GM18861 (cell line): Measurements from ENCODE around the gene FAM43B.
A peak's percentile ranks its signal among the peaks of the same experiment; 100 is the strongest.
"Not testable (repeated sequence)": the region's sequence is repeated elsewhere in the genome, so short reads cannot be mapped to it uniquely, and the experiment has no call there.

Source experiments
- ATAC-seq: cut with Tn5 transposase; IDR thresholded peaks from one replicate; pipeline ENCODE4 v1.9.1; 2021; ENCODE audit not compliant: unreplicated experiment

Gene FAM43B, protein sequence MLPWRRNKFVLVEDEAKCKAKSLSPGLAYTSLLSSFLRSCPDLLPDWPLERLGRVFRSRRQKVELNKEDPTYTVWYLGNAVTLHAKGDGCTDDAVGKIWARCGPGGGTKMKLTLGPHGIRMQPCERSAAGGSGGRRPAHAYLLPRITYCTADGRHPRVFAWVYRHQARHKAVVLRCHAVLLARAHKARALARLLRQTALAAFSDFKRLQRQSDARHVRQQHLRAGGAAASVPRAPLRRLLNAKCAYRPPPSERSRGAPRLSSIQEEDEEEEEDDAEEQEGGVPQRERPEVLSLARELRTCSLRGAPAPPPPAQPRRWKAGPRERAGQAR

DNA sequence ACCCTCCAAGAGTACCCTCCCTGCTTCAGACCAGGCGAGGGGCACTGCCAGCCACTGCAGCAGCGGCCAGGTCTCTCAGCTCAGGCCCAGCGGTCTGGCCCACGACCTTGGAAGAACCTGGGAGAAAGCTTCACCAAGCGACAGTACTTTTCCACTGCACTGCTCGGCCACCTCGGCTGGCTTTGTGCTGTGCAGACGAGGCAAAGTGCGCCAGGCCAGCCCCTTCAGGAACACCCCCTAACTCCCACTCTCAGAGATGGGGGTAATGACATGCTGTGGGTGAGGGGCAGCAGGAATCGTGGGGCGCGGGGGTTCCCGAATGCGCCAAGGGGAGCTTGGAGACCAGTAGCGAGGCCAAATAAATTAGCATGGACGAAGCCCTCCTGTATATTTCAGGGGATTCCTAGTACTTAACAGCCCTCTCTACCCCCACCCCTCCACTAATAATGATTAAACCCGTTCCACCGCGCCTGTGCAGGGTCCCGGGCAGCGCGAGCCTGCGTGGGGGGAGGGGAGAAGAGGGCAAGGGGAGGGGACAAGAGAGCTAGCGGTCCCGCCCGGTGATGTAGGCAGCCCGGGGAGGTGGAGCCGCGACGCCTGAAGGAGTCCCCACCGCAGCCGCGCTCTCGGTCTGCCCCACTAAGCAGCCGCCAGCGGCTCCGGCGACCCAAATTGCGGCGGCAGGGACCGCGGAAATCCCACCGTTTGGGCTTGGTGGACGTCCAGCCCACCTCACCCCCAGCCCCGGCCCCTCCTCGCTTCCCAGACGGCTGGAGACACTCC, at the start of gene FAM43B:
TSS of gene FAM43B (plus strand) at position 629 of the 783 bp plus-strand sequence. CDS start 401 bp downstream, outside the sequence.
- no peak for ATAC-seq

DNA sequence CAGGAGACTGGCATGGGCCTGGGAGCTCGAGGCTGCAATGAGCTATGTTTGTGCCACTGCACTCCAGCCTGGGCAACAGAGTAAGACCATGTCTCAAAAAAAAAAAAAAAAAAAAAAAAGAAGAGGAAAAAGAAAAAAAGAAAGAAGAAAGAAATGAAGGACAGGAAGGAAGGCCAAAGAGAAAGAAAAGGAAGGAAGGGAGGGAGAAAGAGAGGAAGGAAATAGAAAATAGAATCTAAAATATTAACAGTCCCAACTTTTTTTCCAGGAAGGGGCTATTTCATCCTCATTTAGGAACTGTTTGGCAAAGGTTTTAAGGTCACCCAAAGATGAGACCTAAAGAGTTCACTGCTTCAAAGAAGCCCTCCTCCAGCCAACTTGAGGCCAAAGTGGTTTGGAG, 46.9 kb upstream of the FAM43B start:
- ATAC-seq, result no peak

DNA sequence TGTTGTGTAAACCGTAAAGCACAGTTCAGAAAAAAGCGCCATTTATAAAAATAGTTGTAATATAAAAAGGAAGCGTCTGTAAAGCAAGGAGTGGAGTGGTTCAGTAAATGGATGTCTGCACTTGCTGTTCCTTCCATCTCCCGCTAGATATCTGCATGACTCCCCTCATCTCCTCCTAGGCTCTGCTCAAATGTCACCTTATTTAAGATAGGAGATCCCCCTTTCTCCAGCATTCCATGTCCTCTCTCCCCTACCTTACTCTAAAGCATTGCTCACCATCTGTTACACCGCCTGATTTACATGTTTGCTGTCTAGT, 45.2 kb upstream of the FAM43B start:
- ATAC-seq, result peak; percentile 11

DNA sequence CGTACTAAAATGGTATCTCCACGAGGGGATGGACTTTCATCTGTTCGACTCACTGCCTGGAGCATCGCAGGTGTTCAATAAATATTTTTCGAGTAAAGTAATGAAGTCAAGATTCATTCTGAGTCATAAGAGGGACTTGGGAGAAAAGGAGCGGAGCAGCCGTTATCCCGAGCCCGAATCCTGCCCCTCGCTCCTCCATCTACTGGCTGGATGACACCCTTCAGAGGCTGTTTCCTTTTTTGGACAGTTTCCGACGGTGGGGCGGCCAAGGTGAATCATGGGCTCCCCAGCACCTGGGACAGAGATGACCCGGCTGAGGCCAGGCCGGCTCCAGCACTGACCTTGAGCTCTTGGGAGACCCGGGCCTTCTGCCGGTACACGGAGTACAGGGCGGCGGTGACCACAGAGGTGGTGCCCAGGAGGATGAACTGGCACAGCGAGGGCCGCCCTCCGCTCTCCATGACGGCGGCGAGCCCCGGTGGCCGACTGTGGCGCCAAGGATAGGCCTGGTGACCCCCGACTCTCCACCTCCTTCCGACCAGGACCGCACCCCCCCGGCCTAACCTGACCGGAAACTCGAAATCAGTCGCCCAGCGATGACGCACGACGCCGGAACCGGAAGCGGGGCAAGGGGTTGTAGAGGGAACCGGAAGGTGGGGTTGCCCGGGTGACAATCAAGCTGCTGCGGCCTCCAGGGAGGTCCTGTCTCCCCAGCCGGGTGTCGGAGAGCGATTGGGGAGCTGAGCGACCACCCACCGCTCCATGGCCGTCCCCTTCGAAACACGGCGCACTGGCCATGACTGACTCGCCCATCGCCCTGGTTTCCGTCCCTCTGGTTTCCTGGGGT, 44.6 kb upstream of the FAM43B start, which contains the start of gene MUL1:
TSS of gene MUL1 (minus strand) at position 588 of the 847 bp plus-strand sequence. CDS start at position 461, 127 bp downstream.
- ATAC-seq, result peak; percentile 76

DNA sequence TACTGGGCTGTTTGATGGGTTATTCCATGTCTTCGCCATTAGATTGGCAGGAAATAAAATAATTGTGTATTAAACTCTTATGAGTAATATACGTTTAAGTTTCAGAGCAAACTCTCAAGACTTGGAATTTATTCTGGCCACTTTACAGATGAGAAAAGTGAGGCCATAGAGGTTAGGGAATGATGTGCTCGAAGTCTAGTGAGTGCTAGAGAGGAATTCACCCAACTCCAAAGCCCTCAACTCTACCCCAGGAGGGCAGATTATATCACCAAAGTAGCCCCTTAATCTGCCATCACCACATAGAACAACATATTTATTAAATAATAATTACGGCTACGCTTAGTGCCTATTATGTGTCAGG, 44.0 kb upstream of the FAM43B start:
- no peak for ATAC-seq

DNA sequence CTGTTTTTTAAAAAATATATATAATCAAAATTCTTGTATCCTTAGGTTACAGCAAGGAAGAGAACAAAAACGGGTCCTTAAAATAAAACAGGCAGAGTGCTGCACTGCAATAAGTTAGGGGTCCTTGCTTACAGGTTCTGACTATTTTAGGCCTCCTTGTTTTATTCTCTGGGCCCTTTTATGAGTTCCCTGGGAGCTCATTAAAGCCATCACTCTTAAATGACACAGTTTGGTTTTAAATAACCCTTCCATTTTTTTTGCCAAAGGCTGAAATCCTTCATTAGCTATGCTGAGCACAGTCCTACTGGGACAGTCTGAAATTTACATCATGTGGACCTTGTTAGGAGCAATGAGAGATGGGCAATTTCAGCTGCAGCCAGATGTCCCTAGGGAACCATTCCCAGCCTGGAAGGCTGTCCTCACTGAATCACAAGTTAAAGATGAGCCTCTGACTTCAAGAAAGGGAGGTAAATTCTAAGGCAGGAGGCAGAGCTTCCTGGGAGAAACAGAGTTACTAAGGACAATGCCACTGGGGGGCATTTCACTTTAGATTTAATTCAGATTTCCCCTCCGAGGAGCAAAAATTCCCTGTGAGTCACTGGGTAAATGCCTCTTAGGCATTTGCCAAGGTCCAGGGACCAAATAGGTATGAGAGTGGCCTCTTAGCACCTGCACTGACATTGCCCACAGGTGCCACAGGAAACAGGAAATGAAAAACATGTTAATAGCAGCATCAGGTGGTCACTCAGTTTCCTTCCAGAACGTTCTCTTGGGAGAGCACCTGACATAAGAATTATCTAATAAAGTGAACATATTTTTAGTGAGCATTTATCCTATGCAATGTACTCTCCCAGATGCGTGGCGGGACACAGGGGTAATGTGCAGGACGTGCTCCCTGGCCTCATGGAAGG, 40.6 kb upstream of the FAM43B start:
- ATAC-seq, result no peak

DNA sequence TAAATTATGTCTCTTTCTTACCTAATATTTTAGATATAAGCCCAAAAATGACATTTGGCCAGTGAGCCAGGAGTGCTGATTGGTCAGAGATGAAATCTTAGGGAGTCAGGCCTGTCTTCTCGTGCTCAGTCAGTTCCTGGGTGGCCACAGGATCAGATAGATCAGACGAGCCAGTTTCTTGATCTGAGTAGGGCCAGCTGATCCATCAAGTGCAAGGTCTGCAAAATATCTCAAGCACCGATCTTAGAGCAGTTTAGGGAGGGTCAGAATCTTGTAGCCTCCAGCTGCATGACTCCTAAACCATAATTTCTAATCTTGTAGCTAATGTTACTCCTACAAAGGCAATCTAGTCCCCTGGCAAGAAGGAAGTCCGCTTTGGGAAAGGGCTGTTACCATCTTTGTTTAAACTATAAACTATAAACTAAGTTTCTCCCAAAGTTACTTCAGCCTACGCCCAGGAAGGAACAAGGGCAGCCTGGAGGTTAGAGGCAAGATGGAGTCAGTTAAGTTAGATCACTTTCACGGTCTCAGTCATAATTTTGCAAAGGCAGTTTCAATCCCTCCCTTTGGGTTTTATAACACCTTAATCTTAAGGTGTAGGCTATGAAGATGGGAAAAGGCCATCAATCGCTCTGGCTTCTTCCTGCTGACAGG, 32.6 kb upstream of the FAM43B start:
- ATAC-seq, result not testable (repeated sequence)

DNA sequence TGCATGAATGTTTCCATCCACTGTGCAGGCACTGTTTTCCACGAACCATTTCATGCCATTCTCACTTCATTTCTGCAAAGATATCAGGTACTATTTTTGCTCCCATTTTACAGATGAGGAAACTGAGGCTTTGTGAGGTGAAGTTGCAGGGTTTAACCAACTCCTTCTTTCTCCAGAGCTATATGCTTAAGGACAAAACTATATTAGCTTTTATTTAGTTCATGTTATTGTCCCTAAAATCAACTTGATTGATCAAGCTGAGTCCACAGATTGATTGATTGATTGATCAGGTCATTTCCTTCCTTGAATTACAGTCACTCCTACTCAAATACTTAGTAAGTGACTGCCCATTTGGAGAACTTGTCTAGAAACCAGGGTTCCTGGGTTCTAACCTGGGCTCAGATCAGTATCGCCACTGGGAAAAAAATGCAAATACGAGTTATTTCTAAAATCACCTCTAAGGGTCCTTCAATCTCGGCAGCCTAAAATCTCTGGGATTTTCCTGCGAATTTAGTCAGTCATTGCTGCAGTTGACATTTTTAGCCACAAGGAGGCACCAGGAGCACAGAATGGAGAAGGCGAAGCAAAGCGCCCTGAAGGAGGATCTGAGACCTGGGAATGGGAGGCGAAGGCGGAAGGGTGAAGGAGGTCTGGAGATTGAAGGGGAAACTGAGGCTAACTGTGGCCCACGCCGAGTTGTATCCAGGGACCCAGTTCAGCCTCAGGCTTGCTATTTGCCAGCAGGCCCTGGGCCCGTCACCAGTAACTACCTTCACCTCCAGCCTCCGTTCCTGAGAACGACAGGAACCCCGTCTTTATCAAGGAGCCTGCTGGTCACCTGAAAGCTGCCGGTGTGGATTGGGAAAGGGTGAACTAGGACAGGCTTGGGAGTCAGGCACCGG, 30.2 kb upstream of the FAM43B start:
- ATAC-seq, result no peak

DNA sequence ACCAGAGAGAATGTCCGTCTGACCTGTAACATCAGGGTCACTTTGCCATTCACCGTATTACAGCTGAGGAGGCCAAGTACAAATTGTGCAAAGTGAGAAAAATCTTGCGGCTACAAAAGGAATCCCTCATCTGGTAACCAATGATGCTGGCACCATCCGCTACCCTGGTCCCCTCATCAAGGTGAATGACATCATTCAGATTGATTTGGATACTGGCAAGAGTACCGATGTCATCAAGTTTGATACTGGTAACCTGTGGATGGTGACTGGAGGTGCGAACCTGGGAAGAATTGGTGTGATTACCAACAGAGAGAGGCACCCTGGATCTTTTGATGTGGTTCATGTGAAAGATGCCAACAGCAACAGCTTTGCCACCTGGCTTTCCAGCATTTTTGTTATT, 26.1 kb upstream of the FAM43B start:
- no peak for ATAC-seq

DNA sequence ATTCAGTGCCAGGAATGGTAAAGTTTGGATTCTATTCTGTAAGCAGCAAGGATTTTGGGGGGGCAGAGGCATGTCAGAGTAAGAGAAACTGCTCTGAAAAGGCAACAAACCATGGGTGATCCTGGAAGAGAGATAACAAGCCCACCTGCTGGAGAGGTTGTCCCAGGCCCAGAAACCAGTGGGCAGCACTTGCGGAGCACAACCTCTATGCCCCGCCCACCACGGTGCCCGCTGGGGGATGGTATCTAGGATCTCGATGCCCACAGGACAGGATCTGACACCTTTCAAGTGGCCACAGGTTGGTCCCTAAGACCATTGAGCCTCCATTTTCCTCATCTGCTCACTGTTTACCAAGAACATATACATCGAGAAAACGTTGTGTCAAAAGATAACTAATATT, 24.2 kb upstream of the FAM43B start:
- ATAC-seq, result no peak

DNA sequence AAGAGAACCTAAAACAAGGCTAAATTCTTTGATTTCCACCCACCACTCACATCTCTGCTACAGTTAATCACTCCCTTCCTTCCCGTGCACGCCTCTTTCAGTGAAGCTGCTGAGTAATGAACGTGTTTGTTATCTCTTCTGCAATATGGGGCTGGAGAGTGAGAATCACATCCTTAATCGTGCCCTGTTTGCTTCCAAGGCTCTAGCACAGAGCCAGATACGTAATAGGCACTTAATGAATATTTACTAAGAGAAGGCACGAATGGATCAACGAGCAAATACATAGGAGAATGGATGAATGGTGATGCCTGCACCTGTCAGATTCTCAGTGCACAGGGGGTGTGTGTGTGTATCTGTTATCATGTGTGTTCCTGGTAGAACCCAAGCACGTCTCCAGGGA, 22.1 kb upstream of the FAM43B start:
- no peak for ATAC-seq

DNA sequence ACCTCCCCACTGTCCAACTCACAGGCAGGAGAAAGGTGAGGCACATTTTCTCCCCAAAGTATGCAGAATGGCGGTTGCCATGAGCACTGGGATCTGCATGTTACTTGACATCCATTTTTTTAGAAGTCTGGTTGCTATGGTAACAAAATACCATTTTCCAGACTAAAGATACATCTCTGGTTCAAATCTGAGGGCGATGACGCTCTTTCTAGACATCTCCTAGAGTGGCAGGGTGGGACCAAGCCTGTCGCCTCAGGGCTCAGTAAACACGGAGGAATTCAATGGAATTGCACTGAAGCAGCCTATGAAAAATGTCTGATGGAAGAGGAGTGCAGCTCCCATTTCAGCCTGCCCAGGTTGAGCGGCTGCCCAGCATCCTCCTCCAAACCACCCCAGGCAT, 21.5 kb upstream of the FAM43B start:
- no peak for ATAC-seq

DNA sequence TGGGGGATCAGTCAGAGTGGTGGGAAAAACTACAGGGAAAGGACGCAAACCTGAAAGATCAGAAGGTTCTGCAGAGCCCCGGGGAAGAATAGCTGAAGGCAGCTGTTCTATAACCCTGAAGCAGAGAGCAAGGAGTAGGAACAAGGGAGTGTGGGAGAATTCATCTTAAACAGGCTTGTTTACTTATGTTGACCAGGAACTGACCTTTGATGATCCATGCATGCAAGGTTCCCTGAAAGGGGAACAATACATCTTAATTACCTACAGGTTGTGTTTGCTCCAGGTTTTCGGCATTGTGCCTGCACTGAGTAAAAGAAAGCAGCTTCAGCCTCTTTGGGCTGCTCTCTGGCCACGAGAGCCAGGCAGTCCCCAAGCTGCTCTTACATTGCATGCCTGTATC, 18.7 kb upstream of the FAM43B start:
- no peak for ATAC-seq

DNA sequence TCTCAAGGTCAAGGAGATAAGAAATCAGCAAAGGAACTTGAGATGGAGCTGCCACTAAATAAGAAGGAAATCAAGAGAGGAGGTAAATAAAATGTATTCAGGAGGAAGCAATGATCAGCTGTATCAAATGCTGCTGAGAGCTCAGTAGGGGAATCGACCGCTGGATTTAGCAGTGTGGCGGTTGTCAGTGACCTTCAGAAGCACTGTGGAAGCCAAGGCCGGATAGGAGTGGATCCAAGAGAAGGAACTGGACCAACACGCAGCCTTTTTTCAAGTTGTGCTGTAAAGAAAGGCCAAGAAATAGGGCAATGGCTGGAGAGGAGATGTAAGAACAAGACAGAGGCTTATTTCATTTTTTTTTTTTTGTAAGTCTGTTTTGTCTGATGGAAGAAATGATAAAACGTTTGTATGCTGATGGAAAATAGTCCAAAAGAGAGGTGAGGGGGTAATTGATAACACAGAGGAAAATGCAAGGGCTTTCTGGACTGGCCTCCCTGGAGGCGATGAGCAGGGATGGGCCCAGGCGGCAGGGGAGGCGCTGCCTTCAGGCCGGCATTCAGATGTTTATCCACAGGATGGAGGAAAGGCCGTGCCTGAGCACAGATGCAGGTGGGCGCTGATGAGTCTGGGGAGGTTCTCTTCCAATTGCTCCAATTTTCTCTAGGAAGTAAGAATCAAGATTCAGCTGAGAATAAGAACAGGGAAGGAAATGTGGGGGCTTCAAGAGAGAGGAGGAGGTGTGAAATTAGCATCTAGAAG, 17.5 kb upstream of the FAM43B start:
- ATAC-seq, result no peak

DNA sequence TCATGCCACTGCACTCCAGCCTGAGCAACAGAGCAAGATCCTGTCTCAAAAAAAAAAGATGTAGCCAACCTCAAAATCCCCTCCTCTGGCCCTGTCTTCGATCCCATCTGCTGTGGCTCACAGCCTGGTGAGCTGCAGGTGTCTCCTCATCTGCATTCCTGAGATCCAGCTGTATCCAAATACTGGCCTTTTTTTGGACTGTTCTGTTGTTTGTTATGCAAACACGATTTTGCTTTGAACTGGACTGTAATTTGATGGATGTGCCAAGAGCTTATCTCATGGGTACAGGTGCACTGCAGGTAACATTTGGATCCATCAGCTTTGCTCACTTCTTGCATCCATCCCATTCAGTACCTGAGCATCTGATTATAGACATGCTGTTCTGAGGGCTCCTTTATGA, 14.1 kb upstream of the FAM43B start:
- ATAC-seq, result no peak

DNA sequence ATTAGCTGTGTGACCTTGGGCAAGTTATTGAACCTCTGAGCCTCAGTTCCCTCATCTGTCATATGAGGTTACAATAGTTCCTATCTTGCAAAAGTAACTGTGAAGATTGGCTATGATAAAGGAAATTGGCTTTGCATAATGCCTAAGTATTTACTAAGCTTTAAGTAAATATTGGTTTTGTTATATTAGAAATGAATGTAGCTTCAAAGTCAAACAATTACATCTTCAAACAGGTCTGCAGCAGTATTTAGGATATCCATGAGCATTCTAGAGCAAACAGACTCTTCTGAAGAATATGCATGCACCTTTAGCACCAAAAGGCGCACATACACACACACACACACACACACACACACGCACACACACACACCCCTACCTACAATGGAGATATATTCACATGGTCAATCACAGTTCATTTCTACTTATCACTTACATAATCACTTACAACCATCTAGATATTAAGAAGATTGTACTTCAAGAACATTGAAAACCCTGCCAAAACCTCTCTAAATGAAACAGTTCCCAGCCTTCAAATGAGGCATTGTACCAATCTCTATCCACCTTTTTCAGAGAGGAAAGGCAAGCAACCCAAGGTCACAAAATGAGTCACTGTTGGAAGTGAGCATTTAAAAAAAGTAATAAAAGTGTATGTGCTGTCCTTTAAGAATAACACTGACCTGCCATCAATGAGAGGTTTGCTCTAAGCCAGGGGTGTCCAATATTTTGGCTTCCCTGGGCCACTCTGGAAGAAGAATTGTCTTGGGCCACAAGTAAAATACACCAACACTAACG, 13.4 kb upstream of the FAM43B start:
- no peak for ATAC-seq

DNA sequence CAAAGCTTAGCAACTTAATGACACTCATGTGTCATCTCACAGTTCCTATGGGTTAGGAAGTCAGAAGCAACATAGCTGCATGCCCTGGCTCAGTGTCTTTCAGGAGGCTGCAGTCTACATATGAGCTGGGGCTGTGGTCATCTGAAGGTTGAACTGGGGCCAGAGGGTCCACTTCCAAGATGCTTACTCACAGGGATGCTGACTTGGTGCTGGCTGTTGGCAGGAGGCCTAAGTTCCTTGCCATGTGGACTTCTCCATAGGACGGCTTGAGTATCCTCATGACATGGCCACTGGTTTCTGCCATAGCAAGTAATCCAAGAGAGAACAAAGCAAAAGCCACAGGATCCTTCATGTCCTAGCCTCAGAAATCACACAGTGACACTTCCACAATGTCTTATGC, 12.1 kb upstream of the FAM43B start:
- ATAC-seq, result no peak

DNA sequence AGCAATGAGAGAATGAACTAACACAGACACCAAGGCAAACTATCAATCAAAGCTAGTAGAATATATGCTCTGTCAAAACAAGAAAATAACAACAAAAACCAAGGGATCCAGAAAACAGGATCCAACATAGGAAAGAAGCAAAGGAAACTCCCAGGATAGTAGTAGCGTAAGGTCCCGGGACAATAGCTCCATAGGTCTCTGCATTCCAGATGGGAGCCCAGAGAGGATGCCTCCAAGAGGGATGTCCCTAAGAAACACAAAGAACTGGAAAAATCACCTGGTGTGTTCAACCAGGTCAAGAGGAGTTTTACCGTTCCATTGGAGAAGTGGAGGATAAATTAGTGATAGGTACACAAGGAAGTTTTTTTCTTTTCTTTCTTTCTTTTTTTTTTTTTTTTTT, 5.7 kb upstream of the FAM43B start:
- ATAC-seq, result no peak
